ENCODE data around the gene BSPRY.
A peak's percentile ranks its signal among the peaks of the same experiment; 100 is the strongest.
"Not testable (repeated sequence)": the region's sequence is repeated elsewhere in the genome, so short reads cannot be mapped to it uniquely, and the experiment has no call there.

Gene BSPRY

DNA sequence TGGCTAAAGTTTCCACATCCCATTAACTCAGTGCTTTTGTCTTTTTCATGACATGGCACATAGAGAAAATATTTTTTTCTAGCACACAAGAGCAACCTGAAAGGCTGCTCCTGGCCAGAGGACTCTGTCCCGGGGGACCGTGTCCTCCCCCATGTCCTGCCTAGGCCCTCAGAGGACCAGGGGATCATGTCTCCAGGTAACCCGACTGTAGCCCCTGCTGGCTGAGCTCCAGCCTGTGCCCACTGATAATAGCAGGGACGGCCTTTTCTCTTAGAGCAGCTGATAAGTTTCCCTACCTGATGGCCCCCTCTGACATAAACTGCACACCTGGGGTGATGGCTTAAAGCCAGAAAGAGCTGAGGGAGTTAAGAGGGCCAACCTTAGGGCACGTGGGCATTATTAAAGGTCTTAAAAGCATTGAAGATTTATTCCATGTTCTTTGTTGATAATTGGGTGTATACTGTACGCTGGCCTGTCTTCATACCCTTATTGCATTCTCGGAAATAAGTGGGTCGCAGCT, 21.5 kb downstream of the BSPRY start:
- DNase-seq (ENCODE audit: low spot score) = no peak

DNA sequence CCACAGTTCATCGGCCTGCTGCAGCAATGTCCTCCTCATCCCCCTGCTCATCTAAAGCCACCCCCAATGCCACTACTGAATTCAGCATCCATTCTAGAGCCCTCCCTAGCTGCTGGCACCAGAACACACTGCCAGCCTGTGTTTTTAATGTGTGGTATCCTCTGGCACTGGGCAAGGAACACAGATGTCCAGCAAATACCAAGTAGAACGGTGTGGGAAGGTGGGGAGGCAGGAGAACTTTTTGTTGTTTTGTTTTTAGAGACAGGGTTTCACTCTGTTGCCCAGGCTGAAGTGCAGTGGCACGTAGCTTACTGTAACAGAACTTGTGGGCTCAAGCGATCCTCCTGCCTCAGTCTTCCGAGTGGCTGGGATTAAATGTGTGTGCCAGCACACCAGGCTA, 22.7 kb downstream of the BSPRY start:
- no peak for DNase-seq (ENCODE audit: low spot score)

DNA sequence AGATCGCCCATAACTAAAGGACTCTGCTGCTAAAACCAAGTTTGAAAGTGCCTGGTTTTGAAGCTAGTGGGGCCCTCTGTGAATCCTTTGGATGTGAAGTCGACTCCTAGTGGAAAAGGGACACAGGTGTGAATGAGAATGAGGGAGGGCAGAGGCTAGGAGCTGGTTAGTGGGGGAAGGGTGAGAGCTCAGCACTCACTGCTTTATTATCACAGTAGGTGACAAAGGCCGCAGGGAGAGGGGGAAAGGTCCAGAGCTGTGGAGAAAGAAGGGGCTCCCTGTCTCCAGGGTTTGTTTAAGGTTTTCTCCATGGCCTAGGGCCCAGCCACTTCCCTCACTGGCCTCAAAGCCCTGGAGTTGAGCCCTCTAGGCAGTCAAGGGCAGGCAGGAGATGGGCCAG, 23.9 kb downstream of the BSPRY start:
- DNase-seq (ENCODE audit: low spot score) = no peak

DNA sequence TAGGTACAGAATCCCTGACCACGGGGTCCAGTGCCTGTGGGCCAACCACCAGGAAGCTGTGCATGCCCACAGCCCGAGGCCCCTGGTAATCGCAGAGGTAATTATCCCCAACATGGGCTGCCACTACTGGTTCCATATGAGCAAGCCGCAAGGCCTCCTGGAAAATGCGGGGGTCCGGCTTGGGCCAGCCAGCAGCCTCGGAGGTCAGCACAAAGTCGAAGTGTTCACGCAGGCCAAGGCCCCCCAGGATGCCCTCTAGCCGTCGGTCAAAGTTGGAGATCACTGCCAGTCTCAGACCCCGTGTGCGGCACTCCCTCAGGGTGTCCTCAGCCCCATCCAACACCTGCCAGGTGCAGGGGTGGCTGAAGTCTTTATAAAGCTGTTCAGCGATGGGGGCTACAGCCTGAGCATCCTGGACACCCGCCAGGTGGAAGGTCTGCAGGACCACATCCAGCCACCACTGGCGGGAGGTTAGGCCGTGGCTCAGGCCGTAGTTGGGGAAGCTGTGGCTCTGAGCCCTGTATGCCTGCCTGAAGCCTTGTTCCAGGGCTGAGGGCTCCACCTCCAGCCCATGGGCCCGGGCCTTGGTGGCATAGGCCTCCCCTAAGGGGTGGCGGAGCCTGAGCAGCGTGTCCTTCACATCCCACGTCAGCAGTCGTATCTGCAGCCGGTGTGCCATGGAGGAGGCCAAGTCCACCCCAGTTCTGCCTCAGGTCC, 24.5 kb downstream of the BSPRY start:
- no peak for DNase-seq (ENCODE audit: low spot score)

DNA sequence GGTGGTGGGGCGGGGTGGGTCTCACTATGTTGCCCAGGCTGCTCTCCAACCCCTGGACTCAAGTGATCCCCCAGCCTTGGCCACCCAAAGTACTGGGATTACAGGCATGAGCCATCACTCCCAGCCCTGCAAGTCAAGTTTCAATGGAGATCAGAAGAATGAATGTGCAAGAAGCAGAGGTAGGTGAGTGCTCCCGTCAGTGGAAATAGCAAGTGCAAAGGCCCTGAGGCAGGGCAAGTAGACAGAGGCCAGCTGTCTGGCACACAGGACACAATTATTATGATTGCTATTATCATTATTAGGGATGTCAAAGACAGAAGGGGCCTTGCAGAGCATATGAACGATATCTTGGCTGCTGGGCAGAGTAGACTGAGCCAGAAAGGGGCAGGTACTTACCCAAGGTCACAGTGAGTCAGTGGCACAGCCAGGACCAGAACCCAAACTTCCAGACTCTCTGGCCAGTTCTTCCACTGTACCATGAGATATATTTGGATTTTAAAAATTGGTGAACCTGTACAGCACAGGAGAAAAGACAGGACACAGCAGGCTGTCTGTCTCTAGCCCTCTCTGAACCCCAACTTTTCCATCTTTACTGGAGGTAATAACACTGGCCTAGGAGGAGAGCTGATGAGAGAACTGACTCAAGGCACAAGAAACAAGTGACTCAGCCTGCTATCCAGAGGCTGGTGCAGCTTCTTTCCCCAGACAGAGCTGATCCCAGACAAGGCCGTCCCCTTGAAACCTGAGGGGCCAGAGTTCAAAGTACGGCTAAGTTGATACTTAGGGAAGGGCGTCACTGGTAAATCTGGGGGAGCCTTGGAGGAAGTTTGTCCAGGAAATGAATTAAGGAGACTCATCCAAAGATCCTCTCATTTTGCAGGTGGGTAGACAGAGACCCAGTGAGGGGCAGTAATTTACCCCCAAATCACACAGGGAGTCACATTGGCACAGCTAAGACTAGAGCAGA, 26.0 kb downstream of the BSPRY start:
- DNase-seq (ENCODE audit: low spot score) = no peak

DNA sequence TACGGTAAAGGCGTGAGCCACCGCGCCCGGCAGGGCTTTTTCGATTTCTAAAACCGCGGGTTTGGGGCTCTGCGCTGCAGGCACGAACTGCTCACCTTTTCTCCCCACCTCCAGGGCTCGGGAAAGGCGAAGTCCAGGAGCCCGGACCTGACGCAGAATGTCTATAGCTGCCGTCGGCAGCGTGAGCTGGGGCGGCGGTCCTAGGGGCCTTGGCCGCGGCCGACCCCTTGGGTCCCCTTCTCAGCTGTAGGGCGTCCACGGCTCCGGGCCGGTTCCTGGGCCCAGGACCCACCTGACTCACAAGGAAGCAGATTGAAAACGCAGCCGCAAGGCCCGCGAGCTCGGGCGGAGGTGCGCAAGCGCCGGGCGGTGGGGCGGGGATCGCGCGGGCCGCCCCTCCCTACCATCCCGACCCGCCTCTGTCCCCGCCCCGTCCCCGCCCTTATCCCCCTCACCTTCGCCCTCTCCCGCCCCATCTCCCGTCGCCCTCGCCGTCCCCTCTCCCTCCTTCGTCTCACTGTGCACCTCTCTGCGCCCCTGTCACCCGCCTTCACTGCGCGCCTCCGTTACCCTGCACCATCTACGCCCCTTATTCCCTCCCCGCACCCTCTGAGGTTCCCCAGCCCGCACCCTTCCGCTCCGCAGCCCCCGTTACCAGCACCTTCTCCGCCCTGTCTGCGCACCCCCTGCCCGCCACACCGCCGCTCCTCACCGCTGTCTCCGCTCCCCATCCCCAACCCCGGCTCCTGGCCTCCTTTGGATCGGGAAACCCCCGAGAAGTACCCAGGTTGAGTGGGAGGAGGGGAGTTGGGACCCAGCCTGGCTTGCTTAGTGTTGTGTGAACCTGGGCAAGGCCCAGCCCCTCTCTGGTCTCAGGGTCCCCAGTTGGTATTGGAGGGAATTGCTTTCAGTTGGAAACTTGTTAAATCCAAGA, 27.6 kb downstream of the BSPRY start, which contains the start of gene HDHD3:
Gene HDHD3 (minus strand): TSS at position 353 of the 934 bp plus-strand sequence. CDS start 2,632 bp downstream, outside the sequence.
- peak; percentile 96 for DNase-seq (ENCODE audit: low spot score)

DNA sequence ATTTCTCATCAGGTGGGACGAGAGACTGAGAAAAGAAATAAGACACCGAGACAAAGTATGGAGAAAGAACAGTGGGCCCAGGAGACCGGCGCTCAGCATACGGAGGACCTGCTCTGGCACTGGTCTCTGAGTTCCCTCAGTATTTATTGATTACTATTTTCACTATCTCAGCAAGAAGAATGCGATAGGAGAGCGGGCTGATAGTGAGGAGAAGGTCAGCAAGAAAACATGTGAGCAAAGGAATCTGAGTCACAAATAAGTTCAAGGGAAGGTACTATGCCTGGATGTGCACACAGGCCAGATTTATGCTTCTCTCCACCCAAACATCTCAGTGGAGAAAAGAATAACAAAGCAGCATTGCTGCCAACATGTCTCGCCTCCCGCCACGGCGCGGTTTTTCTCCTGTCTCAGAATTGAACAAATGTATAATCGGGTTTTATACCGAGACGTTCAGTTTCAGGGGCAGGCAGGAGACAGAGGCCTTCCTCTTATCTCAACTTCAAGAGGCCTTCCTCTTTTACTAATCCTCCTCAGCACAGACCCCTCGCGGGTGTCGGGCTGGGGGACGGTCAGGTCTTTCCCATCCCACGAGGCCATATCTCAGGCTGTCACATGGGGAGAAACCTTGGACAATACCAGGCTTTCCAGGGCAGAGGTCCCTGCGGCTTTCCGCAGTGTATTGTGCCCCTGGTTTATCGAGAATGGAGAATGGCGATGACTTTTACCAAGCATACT, 29.9 kb downstream of the BSPRY start:
- not testable (repeated sequence) for DNase-seq (ENCODE audit: low spot score)

DNA sequence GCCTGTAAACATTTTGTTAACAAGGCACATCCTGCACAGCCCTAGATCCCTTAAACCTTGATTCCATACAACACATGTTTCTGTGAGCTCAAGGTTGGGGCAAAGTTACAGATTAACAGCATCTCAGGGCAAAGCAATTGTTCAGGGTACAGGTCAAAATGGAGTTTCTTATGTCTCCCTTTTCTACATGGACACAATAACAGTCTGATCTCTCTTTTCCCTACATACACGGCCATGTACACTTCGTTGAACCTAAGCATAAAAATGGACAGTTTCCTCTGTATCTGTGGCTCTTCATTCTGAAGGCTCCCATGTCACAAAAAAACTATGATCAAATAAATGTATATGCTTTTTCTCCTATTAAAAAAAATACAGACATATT, 30.5 kb downstream of the BSPRY start:
- not testable (repeated sequence) for DNase-seq (ENCODE audit: low spot score)

DNA sequence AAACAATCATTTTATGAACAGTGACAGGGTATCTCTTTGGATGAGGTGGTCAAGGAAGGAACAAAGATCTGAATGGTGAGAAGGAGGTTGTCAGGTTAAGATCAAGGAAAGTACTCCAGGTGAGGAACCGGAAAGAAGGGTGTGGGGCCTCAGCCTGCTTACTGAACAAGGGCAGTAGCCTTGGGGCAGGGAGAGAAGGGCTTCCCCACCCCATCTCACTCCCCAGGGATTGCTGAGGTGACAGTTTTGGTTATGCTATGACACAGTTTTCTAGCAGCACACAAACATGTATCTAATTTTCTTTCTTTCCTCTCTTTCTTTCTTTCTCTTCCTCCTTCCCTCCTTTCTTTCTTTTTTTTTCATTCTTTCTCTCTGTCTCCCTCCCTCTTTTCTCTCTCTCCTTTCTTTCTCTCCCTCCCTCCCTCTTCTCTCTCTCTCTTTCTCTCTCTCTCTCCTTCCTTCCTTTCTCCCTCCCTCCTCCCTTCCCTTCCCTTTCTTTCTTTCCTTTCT, 31.6 kb downstream of the BSPRY start:
- no peak for DNase-seq (ENCODE audit: low spot score)

DNA sequence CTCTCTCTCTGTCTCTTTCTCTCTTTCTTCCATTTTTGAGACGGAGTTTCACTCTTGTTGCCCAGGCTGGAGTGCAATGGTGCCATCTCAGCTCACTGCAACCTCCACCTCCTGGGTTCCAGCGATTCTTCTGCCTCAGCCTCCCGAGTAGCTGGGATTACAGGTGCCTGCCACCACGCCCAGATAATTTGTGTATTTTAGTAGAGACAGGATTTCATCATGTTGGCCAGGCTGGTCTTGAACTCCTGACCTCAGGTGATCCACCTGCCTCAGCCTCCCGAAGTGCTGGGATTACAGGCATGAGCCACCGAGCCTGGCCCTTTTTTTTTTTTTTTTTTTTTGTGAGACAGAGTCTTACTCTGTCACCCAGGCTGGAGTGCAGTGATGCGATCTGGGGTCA, 32.1 kb downstream of the BSPRY start:
- not testable (repeated sequence) for DNase-seq (ENCODE audit: low spot score)

GRCh38 chr9:113381909-113382411, 32.6 kb downstream of the BSPRY start:
- no peak for DNase-seq (ENCODE audit: low spot score)

GRCh38 chr9:113386571-113387393, 37.4 kb downstream of the BSPRY start:
- no peak for DNase-seq (ENCODE audit: low spot score)

- no peak for DNase-seq (ENCODE audit: low spot score)
Measured at GRCh38 chr9:113387560-113388230, 38.4 kb downstream of the BSPRY start.

DNA sequence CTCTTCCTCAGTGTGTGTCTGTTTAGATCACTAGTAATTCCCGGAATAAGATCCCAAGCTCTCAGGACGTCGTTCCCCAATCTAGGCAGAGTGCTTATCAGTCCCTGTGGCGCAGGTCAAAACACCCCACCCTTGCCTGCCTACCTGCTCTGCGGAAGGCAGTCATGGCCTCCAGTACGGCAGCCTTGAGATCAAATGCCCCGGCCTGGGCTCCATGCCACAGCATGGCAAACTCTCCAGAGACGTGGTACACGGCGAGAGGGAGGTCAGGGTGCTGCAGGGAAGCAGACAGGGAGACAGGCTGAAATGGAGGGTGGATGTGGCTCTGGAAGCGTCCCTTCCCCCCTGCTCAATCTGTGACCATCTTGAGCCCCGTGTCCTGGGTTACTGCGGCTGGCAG, 39.5 kb downstream of the BSPRY start:
- DNase-seq (ENCODE audit: low spot score) = no peak

DNA sequence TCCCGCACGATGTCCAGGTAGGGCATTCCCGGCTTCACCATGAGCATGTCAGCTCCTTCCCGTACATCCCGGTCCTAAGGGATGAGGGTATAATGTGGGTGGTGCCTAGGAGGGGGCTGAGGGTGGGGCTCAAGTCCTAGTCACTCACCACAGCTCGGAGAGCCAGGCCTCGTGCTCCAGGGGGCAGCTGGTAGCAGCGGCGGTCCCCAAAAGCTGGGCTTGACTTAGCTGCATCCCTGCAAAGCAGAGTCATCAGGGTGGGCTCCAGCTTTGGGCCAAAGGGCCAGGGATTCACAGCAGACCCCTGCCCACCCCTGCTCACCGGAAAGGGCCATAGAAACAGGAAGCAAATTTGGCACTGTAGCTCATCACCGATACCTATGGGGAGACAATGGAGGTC, 40.1 kb downstream of the BSPRY start:
- no peak for DNase-seq (ENCODE audit: low spot score)

DNA sequence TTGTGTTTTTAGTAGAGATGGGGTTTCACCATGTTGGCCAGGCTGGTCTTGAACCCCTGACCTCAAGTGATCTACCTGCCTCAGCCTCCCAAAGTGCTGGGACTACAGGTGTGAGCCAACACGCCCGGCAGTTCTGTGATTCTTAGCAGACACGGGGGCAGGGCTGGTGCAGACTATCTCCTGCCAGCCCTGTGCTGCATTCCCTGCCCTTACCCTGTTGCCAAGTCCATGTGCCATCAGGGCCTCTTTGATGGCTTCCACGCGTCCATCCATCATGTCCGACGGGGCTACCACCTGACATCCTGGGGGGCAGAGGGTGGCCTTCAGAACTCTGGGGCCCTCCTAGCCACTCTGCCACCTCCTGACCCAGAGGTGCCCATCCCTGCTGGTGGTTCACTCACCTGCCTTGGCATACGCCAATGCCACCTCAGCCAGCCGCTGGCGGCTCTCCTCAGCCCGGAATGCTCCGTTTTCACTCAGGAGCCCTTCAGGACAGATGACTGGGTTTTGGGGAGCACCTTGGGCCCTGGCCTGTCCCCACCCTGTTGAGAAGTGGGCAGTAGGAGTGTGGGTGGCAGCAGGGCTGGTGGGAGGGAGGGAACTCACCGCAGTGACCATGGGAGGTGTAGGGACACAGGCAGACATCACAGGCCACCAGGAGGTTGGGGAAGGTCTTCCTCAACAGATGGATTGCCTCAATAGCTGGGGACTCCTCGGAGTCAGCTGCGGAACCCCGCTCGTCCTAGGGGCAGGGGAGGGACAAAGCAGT, 41.0 kb downstream of the BSPRY start:
- no peak for DNase-seq (ENCODE audit: low spot score)

- DNase-seq (ENCODE audit: low spot score) = no peak
Measured at GRCh38 chr9:113391917-113392316, 42.6 kb downstream of the BSPRY start.

DNA sequence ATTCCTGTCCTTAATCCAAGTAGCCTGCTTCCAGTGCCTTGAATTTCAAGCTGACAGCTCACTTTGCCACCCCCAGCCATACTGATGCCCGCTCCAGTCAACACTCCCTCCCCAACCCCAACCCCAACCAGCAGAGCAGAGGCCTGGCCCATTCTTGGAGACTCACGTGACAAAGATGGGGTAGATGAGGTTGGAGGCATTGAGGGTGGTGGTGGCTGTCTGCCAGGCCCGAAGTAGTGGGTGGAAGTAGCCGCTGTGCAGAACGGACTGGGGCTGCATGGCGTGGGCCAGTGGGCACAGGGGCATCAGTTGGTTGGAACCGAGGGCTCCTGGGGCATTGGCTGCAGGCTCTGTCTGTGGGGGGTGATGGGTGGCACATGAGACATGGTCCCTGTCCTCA, 43.9 kb downstream of the BSPRY start:
- no peak for DNase-seq (ENCODE audit: low spot score)

Measured in germinal center (tissue), 1 donor.